ENCODE data around the gene METTL25B.

DNA sequence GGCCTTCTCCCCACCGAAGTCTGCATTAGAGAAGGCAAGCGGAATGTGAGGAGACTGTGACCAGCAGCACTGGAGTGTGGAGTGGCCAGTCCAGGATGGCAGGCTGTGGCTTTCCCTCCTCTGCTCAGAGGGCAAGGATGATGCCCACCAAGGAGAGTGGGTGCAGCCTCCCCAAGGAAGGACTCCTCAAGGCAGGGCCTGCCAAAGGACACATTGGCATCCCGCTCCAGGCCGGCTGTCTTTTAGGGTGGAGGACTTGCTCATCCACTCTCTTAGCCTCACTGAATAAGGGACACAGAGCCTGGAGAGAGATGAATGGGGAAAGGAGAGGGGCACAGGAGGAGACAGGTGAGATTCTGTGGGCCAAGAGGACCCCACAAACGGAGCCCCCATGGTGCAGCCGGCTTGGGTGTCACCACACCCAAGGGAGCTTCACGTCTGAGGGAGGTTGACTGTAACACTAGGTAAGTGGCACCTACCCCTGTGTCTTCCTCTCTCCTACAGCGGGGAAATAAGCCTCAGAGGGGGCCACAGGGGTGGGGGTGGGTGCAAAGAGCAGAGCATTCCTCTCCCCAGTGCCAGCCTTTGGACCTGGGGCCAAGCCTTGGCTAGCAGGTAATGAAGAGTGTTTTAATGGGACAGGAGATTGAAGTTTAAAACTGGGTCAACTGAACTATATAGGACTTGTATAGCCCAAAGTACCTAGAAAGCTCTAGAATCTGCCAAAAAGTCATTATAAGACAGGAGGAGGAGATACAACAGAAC is 46.9 kb upstream of the METTL25B start:
- TF ChIP-seq, protein P1, sequence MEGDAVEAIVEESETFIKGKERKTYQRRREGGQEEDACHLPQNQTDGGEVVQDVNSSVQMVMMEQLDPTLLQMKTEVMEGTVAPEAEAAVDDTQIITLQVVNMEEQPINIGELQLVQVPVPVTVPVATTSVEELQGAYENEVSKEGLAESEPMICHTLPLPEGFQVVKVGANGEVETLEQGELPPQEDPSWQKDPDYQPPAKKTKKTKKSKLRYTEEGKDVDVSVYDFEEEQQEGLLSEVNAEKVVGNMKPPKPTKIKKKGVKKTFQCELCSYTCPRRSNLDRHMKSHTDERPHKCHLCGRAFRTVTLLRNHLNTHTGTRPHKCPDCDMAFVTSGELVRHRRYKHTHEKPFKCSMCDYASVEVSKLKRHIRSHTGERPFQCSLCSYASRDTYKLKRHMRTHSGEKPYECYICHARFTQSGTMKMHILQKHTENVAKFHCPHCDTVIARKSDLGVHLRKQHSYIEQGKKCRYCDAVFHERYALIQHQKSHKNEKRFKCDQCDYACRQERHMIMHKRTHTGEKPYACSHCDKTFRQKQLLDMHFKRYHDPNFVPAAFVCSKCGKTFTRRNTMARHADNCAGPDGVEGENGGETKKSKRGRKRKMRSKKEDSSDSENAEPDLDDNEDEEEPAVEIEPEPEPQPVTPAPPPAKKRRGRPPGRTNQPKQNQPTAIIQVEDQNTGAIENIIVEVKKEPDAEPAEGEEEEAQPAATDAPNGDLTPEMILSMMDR (IDR thresholded peaks at IDR 0.05; ENCODE audit: poor library complexity, severe bottlenecking), result no peak
- no peak for TF ChIP-seq EZH2 (IDR thresholded peaks at IDR 0.05; ENCODE audit: borderline replicate concordance, insufficient read depth, low read length, poor library complexity, severe bottlenecking)
- no peak for TF ChIP-seq TAF1 (IDR thresholded peaks at IDR 0.05; ENCODE audit: low read depth)
- TF ChIP-seq SMC3 (conservative IDR thresholded peaks at IDR 0.05; ENCODE audit: poor library complexity), result no peak
- no peak for TF ChIP-seq POLR2AphosphoS5 (IDR thresholded peaks at IDR 0.05)
- no peak for TF ChIP-seq RAD21 (conservative IDR thresholded peaks at IDR 0.05)
- TF ChIP-seq, protein P2, sequence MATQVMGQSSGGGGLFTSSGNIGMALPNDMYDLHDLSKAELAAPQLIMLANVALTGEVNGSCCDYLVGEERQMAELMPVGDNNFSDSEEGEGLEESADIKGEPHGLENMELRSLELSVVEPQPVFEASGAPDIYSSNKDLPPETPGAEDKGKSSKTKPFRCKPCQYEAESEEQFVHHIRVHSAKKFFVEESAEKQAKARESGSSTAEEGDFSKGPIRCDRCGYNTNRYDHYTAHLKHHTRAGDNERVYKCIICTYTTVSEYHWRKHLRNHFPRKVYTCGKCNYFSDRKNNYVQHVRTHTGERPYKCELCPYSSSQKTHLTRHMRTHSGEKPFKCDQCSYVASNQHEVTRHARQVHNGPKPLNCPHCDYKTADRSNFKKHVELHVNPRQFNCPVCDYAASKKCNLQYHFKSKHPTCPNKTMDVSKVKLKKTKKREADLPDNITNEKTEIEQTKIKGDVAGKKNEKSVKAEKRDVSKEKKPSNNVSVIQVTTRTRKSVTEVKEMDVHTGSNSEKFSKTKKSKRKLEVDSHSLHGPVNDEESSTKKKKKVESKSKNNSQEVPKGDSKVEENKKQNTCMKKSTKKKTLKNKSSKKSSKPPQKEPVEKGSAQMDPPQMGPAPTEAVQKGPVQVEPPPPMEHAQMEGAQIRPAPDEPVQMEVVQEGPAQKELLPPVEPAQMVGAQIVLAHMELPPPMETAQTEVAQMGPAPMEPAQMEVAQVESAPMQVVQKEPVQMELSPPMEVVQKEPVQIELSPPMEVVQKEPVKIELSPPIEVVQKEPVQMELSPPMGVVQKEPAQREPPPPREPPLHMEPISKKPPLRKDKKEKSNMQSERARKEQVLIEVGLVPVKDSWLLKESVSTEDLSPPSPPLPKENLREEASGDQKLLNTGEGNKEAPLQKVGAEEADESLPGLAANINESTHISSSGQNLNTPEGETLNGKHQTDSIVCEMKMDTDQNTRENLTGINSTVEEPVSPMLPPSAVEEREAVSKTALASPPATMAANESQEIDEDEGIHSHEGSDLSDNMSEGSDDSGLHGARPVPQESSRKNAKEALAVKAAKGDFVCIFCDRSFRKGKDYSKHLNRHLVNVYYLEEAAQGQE (IDR thresholded peaks at IDR 0.05; ENCODE audit: borderline replicate concordance), result no peak
